K562 (cell line): ENCODE results near the gene PGS1. TPM values are rescaled to one million over a fixed set of nuclear protein-coding genes. Genes with fewer than 3 reads are reported as not detected.

ENCODE experiments used
- KDM5B ChIP-seq: fragments of 200-600 bp; sonication (generic); IDR thresholded peaks from 2 replicates; pipeline ENCODE4 v1.6.1; 2012; ENCODE audit warnings: low read depth, mild to moderate bottlenecking, moderate library complexity, low read length, control low read depth, inconsistent platforms; ENCODE audit not compliant: insufficient replicate concordance
- MTA3 ChIP-seq: fragments of 450-650 bp; formaldehyde crosslinking; IDR thresholded peaks from 2 replicates; pipeline ENCODE4 v1.6.1; 2017; ENCODE audit warnings: mild to moderate bottlenecking, borderline replicate concordance
- ZFX ChIP-seq: sonication (generic); formaldehyde crosslinking; IDR thresholded peaks from 2 replicates; pipeline ENCODE4 v1.8.0; 2022; ENCODE audit warnings: mild to moderate bottlenecking, missing genetic modification reagents, moderate library complexity
- ZNF589 ChIP-seq: fragments of 200-800 bp; sonication (Bioruptor generic); IDR thresholded peaks from 2 replicates; pipeline ENCODE4 v1.6.1; 2016; ENCODE audit warnings: low read depth, missing genetic modification characterization, missing compliant biosample characterization
- polyA plus RNA-seq, 8 experiments: library from polyadenylated mRNA; depleted of rRNA in 4 of 8; stranded (reverse) in 5 of 8; unstranded in 3 of 8; fragments of >200 nt; fragmentation: Nextera tagmentation in 2 of 8; fragmentation: Illumina TruSeq in 1 of 8; extraction: Ambion mirVana in 2 of 8; extraction: Trizol in 1 of 8; gene quantifications; 2 replicates each; pipeline versions ENCODE4 v1.2.1 to v1.2.3, GENCODE V29; 2011 to 2014; ENCODE audit warnings: inconsistent platforms in 1 of 8, missing spikeins in 1 of 8
- total RNA-seq, 7 experiments: library from RNA; depleted of rRNA in 6 of 7; stranded (reverse); fragments of >200 nt in 6 of 7; fragmentation: Illumina TruSeq in 2 of 7; extraction: Trizol in 2 of 7; gene quantifications; 2 replicates each; pipeline versions ENCODE4 v1.2.1 to v1.2.3, GENCODE V29; 2011 to 2021; ENCODE audit warnings: low replicate concordance in 1 of 7
- TF ChIP-seq, protein P1 (sequence below): fragments of 450-650 bp; IDR thresholded peaks from 2 replicates; pipeline ENCODE4 v1.6.1; 2016; ENCODE audit warnings: mild to moderate bottlenecking, moderate library complexity

PGS1 gene
- total and polyA plus RNA-seq, 9 of the 15 experiments (the other 6 are each of a cell fraction or from before 2014, with no cell fraction given), result 1.3 to 39.4 (median 22.3) TPM

DNA sequence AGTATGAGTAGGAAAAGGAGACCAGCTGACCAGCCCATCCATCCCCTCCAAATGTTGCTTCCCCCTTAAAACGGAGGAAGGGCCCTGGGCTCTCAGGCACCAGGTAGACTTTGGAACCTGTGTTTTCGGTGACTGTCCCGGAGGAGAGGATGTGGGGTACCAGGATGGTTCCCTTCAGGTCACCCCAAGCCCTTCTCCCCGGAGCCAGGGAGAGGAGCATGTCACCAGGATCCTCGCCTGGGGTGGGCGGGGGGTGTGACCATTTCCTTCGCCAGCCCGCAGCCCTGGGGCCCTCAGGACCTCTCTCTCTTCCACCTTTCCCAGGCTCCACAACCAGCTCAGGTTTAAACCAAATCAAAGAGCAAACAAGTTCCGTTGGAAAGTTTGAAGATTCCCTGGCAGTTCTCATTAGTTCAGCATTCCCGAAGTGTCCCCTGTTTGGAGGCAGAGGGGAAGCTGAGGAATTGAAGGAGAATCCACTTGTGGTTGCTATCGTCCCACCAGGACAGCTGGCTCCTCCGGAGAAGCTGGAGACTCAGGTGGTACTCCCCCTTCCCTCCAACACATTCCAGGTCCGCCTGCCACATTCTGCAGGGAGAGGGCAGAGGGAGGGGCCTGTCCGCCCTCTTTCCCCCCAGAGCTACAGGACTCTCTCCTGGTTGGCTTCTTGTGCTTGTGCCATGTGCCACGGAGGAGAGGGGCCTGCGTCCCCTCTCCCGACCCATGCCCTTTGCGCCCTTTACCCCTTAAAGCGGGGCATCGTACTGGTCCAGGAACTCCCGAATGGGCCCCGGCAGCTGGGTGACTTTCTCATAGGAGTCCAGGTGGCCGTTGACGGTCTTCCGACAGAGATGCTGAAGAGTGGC is 20.5 kb upstream of the PGS1 start (continued):
- TF ChIP-seq, protein P1, sequence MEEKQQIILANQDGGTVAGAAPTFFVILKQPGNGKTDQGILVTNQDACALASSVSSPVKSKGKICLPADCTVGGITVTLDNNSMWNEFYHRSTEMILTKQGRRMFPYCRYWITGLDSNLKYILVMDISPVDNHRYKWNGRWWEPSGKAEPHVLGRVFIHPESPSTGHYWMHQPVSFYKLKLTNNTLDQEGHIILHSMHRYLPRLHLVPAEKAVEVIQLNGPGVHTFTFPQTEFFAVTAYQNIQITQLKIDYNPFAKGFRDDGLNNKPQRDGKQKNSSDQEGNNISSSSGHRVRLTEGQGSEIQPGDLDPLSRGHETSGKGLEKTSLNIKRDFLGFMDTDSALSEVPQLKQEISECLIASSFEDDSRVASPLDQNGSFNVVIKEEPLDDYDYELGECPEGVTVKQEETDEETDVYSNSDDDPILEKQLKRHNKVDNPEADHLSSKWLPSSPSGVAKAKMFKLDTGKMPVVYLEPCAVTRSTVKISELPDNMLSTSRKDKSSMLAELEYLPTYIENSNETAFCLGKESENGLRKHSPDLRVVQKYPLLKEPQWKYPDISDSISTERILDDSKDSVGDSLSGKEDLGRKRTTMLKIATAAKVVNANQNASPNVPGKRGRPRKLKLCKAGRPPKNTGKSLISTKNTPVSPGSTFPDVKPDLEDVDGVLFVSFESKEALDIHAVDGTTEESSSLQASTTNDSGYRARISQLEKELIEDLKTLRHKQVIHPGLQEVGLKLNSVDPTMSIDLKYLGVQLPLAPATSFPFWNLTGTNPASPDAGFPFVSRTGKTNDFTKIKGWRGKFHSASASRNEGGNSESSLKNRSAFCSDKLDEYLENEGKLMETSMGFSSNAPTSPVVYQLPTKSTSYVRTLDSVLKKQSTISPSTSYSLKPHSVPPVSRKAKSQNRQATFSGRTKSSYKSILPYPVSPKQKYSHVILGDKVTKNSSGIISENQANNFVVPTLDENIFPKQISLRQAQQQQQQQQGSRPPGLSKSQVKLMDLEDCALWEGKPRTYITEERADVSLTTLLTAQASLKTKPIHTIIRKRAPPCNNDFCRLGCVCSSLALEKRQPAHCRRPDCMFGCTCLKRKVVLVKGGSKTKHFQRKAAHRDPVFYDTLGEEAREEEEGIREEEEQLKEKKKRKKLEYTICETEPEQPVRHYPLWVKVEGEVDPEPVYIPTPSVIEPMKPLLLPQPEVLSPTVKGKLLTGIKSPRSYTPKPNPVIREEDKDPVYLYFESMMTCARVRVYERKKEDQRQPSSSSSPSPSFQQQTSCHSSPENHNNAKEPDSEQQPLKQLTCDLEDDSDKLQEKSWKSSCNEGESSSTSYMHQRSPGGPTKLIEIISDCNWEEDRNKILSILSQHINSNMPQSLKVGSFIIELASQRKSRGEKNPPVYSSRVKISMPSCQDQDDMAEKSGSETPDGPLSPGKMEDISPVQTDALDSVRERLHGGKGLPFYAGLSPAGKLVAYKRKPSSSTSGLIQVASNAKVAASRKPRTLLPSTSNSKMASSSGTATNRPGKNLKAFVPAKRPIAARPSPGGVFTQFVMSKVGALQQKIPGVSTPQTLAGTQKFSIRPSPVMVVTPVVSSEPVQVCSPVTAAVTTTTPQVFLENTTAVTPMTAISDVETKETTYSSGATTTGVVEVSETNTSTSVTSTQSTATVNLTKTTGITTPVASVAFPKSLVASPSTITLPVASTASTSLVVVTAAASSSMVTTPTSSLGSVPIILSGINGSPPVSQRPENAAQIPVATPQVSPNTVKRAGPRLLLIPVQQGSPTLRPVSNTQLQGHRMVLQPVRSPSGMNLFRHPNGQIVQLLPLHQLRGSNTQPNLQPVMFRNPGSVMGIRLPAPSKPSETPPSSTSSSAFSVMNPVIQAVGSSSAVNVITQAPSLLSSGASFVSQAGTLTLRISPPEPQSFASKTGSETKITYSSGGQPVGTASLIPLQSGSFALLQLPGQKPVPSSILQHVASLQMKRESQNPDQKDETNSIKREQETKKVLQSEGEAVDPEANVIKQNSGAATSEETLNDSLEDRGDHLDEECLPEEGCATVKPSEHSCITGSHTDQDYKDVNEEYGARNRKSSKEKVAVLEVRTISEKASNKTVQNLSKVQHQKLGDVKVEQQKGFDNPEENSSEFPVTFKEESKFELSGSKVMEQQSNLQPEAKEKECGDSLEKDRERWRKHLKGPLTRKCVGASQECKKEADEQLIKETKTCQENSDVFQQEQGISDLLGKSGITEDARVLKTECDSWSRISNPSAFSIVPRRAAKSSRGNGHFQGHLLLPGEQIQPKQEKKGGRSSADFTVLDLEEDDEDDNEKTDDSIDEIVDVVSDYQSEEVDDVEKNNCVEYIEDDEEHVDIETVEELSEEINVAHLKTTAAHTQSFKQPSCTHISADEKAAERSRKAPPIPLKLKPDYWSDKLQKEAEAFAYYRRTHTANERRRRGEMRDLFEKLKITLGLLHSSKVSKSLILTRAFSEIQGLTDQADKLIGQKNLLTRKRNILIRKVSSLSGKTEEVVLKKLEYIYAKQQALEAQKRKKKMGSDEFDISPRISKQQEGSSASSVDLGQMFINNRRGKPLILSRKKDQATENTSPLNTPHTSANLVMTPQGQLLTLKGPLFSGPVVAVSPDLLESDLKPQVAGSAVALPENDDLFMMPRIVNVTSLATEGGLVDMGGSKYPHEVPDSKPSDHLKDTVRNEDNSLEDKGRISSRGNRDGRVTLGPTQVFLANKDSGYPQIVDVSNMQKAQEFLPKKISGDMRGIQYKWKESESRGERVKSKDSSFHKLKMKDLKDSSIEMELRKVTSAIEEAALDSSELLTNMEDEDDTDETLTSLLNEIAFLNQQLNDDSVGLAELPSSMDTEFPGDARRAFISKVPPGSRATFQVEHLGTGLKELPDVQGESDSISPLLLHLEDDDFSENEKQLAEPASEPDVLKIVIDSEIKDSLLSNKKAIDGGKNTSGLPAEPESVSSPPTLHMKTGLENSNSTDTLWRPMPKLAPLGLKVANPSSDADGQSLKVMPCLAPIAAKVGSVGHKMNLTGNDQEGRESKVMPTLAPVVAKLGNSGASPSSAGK, result no peak
- no peak for TF ChIP-seq KDM5B
- 0 out of 2 replicates have a peak, but pooled peaks have one; percentile 11 for TF ChIP-seq ZFX (CRISPR knock-in tag)
- no peak for TF ChIP-seq ZNF589 (CRISPR knock-in tag)
- 0 out of 2 replicates have a peak, but pooled peaks have one; percentile 6 for TF ChIP-seq MTA3
